Pancreas (tissue), 10 donors: ENCODE results near the gene IFNL2. TPM values are rescaled to one million over a fixed set of nuclear protein-coding genes. Genes with fewer than 3 reads are reported as not detected.
A peak's percentile ranks its signal among the peaks of the same experiment; 100 is the strongest.

ENCODE experiments used
- ATAC-seq, 4 donors: fragments of 200-7000 bp; cut with Tn5 transposase; one replicate each; pipeline versions ENCODE4 v1.8.0 to v1.9.1; 2020; ENCODE audit warnings: mild to moderate bottlenecking in 4 of 4, moderate library complexity in 4 of 4
- DNase-seq, 6 donors: peaks; one replicate each; pipeline ENCODE4 v3.0.0-alpha.2; 2020
- FAIRE-seq: peaks from 2 replicates; lab custom pipeline; 2012; peaks lifted over from hg19 to GRCh38; lab: Jason Lieb, UNC
- H3K27ac ChIP-seq, 4 donors: fragments of 200-600 bp; sonication (generic); 1 replicate in 3 of 4; 2 replicates in 1 of 4; pipeline versions ENCODE4 v1.5.0 to v1.8.0; 2020
- H3K27me3 ChIP-seq, 4 donors: fragments of 200-600 bp; one replicate each; pipeline ENCODE4 v1.8.0; 2021
- H3K36me3 ChIP-seq, 3 donors: fragments of 200-600 bp; sonication (generic) in 1 of 3; one replicate each; pipeline versions ENCODE4 v1.5.0 to v1.8.0; 2020 to 2021
- H3K4me1 ChIP-seq, 3 donors: fragments of 200-600 bp; one replicate each; pipeline ENCODE4 v1.8.0; 2021
- H3K4me3 ChIP-seq, 4 donors: fragments of 200-600 bp; sonication (generic) in 2 of 4; one replicate each; pipeline versions ENCODE4 v1.5.0 to v1.8.0; 2020 to 2021
- H3K9me3 ChIP-seq, 4 donors: fragments of 200-600 bp; one replicate each; pipeline ENCODE4 v1.8.0; 2021
- WGBS, 2 donors: extraction: QIAGEN DNeasy Blood & Tissue Kit; methylation state at CpG; one replicate each; pipeline ENCODE4 v1.1.7; 2013; 5-methylcytosine and 5-hydroxymethylcytosine counted together
- intact Hi-C, 3 donors: fragments of 100-400 bp; cut with DNase I; formaldehyde crosslinking; loops; one replicate each; pipeline versions ENCODE4 v1.11.1 to v1.14.2; 2022
- polyA plus RNA-seq, 2 donors: library from polyadenylated mRNA; stranded (reverse); fragments of 200-250 nt; gene quantifications; one replicate each; pipeline ENCODE4 v1.2.3, GENCODE V29; 2013
- total RNA-seq, 6 donors: library from RNA; stranded (reverse); fragmentation: NEBNext Ultra II Directional in 4 of 6; extraction: Animal tissue kit (Norgen Biotek cat#: 25700) in 4 of 6; gene quantifications; one replicate each; pipeline versions ENCODE4 v1.2.1 to v1.2.4, GENCODE V29; 2021 to 2023
- TF ChIP-seq, protein P1 (sequence below), 4 donors: fragments of 200-600 bp; sonication (generic) in 3 of 4; IDR thresholded peaks; one replicate each; pipeline versions ENCODE4 v1.5.0 to v1.8.0; 2021; ENCODE audit warnings: antibody characterized with exemption in 4 of 4
- donor health status: healthy with polysubstance abuse.
- donor health status: DM: no; HTN: no; CAD: no; lungs with moderate emphysema.
- donor health status: DM: no; HTN: no; CAD: no.
- donor health status: control.
- donor health status: control.
- donor health status: Bipolar disorder and iron deficiency.
- donor health status: DM: yes; HTN: yes; CAD: no.
- donor health status: DM: no; HTN: no; CAD: no.
- donor health status: DM: no; HTN: no; CAD: no.
- donor health status: DM: yes; HTN: yes; CAD: no.

The IFNL2 gene
- total and polyA plus RNA-seq, 8 donors: not detected

DNA sequence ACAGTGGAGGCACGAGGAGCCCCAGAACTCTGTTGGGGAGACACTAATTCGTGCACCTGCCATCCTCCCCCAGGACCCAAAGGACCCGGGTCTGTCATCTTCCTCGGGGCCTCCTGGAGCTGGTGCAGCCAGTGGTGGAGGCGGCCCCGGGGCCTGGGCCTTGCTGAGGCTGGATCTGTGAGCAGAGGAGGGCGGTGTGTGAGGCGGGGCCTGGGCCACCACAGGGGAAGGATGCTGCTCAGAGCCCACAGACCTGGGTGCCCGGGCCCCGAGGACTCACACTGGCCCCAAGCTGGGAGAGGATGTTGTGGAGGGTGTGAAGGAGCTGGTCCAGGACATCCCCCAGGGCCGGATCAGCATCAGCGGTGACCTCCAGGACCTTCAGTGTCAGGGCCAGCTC lies 31.7 kb upstream of the IFNL2 start:
- 88 to 89% methylated on average over 12 of the region's 12 CpGs for WGBS, 2 donors

DNA sequence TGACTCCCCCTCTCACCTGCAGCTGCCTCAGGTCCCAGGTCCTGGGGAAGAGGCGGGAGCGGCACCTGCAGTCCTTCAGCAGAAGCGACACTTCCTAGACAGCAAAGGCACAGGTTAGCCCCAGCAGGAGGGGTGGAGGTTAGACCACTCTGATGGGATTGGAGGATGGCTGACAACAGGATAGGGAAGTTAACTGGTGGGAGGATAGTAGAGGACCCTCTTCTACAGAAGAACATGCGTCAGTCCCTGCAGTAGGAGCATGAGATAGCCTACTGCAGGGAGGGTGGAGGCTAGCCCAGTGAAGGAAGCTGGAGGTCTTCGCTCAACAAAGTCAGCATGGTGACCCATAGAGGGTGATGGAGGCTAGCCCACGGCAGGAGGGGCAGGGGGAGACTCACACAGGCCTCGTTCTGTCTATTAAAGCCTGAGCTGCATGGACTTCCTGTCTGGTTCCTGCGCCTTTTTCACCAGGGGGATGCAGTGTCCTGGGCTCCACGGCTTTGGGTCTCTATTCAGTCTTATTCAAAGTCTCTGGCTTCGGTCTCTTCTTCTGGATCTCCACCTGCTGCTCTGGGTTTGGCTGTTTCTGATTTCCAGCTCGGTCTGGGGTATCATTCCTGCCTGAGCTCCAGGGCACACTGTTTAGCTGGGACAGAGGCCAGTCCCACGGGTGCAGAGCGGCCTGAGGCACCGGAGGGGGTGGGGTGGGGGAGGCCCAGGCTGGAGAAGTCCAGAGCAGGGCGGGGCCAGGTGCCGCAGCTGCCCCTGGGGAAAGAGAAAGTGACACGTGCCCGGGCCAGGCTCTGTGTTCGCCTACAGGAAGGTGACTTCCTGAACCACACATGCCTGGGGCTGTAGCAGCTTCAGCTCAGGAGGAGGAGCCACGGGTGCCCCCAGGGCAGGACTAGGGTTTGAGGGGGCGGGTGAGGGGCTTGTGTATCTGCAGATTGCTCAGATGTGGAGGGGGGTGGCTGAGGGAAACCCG lies 30.7 kb upstream of the IFNL2 start:
- intact Hi-C loops: no loop called here
- H3K36me3 ChIP-seq: no peaks in the 10 kb centered on the region
- DNase-seq (peak; percentile 89 to 97 (median 92)), FAIRE-seq (no peak), ATAC-seq (peak; percentile 99 to 100 (median 100))
- TF ChIP-seq, protein P1, sequence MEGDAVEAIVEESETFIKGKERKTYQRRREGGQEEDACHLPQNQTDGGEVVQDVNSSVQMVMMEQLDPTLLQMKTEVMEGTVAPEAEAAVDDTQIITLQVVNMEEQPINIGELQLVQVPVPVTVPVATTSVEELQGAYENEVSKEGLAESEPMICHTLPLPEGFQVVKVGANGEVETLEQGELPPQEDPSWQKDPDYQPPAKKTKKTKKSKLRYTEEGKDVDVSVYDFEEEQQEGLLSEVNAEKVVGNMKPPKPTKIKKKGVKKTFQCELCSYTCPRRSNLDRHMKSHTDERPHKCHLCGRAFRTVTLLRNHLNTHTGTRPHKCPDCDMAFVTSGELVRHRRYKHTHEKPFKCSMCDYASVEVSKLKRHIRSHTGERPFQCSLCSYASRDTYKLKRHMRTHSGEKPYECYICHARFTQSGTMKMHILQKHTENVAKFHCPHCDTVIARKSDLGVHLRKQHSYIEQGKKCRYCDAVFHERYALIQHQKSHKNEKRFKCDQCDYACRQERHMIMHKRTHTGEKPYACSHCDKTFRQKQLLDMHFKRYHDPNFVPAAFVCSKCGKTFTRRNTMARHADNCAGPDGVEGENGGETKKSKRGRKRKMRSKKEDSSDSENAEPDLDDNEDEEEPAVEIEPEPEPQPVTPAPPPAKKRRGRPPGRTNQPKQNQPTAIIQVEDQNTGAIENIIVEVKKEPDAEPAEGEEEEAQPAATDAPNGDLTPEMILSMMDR (IDR thresholded peaks at IDR 0.05): no peak
- H3K27me3 ChIP-seq: no peaks in the 10 kb centered on the region
- no peaks in the 10 kb centered on the region for H3K9me3 ChIP-seq
- peak overlapping the region in 2 of 4 donors; percentile 1 to 15 for H3K4me3 ChIP-seq
- peak overlapping the region in 3 of 4 donors; percentile 30 to 69 (median 53) for H3K27ac ChIP-seq
- 34 to 36% methylated on average over 22 of the region's 22 CpGs for WGBS, 2 donors
- peaks cover 0 to 4% (median 0%) of the 10 kb centered on the region in 3 donors for H3K4me1 ChIP-seq

More for the DNA sequence above, 31.7 kb upstream of the IFNL2 start:
- no peaks in the 10 kb centered on the region for H3K36me3 ChIP-seq
- DNase-seq (peak in 2 of 6 donors; percentile 29 to 76), FAIRE-seq (no peak), ATAC-seq (no peak)
- TF ChIP-seq, protein P1 (IDR thresholded peaks at IDR 0.05): no peak
- peaks cover 0 to 4% (median 0%) of the 10 kb centered on the region in 3 donors for H3K4me1 ChIP-seq
- H3K9me3 ChIP-seq: no peaks in the 10 kb centered on the region
- H3K27ac ChIP-seq: no peak overlapping the region
- H3K27me3 ChIP-seq: no peaks in the 10 kb centered on the region
- intact Hi-C loops: no loop called here
- H3K4me3 ChIP-seq: no peak overlapping the region

DNA sequence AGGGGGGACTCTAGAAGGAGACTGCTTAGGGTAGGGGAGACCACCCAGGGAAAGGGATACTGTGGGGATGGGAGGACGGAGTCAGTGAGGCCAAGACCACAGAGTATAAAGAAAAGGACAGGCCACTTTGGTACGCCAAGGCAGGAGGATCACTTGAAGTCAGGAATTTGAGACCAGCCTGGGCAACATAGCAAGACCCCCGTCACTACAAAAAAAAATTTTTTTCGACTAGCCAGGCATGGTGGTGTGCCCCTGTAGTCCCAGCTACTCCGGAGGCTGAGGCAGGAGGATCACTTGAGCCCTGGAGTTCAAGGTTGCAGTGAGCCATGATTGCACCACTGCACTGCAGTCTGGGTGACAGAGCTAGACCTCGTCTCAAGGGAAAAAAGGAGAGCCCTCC lies 30.0 kb upstream of the IFNL2 start:
- ATAC-seq (no peak), DNase-seq (no peak), FAIRE-seq (no peak)
- H3K4me1 ChIP-seq: peaks cover 0 to 4% (median 0%) of the 10 kb centered on the region in 3 donors
- peak overlapping the region in 2 of 4 donors; percentile 1 to 15 for H3K4me3 ChIP-seq
- H3K27me3 ChIP-seq: no peaks in the 10 kb centered on the region
- intact Hi-C loops: no loop called here
- no peaks in the 10 kb centered on the region for H3K36me3 ChIP-seq
- no peaks in the 10 kb centered on the region for H3K9me3 ChIP-seq
- TF ChIP-seq, protein P1 (IDR thresholded peaks at IDR 0.05): no peak
- H3K27ac ChIP-seq: peak overlapping the region in 3 of 4 donors; percentile 30 to 69 (median 53)
- 84 to 87% methylated on average over 6 of the region's 6 CpGs for WGBS, 2 donors

DNA sequence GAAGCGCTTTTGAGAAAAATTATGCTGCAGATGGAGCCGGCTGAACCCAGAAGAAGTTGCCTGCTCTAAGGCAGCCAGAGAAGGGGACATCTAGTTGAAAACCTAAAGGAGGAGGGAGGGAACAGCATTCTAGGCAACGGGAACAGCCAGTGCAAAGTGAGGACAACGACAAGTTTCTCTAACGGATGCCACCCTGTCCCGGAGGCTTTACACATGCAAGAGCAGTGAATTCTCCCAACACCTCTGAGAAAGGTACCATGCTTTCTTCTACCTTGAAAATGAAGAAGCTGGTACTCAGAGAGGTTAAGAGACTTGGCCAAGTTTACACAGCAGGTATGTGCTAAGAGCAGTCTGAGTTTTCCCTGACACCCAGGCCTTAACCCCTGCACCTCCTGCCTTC lies 29.3 kb upstream of the IFNL2 start:
- 91 to 96% methylated on average over 6 of the region's 6 CpGs for WGBS, 2 donors
- Histone ChIP-seq H3K4me1 (peaks cover 0 to 4% (median 0%) of the 10 kb centered on the region in 3 donors), H3K9me3 (no peaks in the 10 kb centered on the region), H3K27me3 (no peaks in the 10 kb centered on the region), H3K27ac (no peak overlapping the region), H3K4me3 (no peak overlapping the region), H3K36me3 (no peaks in the 10 kb centered on the region)
- no peak for FAIRE-seq
- no peak for ATAC-seq
- intact Hi-C loops: no loop called here
- DNase-seq: no peak
- TF ChIP-seq, protein P1 (IDR thresholded peaks at IDR 0.05): no peak
